ENCODE measurements around the gene AHRR.

- TF ChIP-seq CTCF (IDR thresholded peaks at IDR 0.05 in 2 of 3, conservative IDR thresholded peaks at IDR 0.05 in 1 of 3; ENCODE audit: insufficient read depth in 2 of 3, low read depth in 1 of 3, low read length in 3 of 3) (no peak), ZNF280A (IDR thresholded peaks at IDR 0.05; ENCODE audit: low read depth, partially characterized antibody) (no peak), STAT5A (IDR thresholded peaks at IDR 0.05; ENCODE audit: borderline replicate concordance, low read length) (no peak), ZBTB7A (IDR thresholded peaks at IDR 0.05; ENCODE audit: borderline replicate concordance, control insufficient read depth, low read depth, low read length) (no peak), CEBPG (CRISPR knock-in tag; IDR thresholded peaks at IDR 0.05) (no peak), CEBPG (tag; conservative IDR thresholded peaks at IDR 0.05 in 1 of 2, IDR thresholded peaks at IDR 0.05 in 1 of 2) (no peak), TCF3 (CRISPR knock-in tag; IDR thresholded peaks at IDR 0.05) (no peak), POLR2A (conservative IDR thresholded peaks at IDR 0.05) (no peak), ZNF274 (IDR thresholded peaks at IDR 0.05; ENCODE audit: borderline replicate concordance, low read depth, low read length) (no peak), SIRT6 (IDR thresholded peaks at IDR 0.05; ENCODE audit: low read depth, low read length) (no peak), ELF4 (CRISPR knock-in tag; IDR thresholded peaks at IDR 0.05) (no peak), RREB1 (CRISPR knock-in tag; IDR thresholded peaks at IDR 0.05) (no peak), SP1 (CRISPR knock-in tag; IDR thresholded peaks at IDR 0.05) (no peak)
These were observed 84.5 kb downstream of the AHRR start for GRCh38 chr5:406041-406440.
